ENCODE results near the gene TLNRD1. TPM values are rescaled to one million over a fixed set of nuclear protein-coding genes. Genes with fewer than 3 reads are reported as not detected.

TLNRD1 gene
- total RNA-seq, 1 experiment from 2014 or later: 24.7 TPM

- TF ChIP-seq CTCF (IDR thresholded peaks at IDR 0.05) (peak; percentile 25; the same call in 1 of the 2 replicates), POLR2AphosphoS5 (IDR thresholded peaks at IDR 0.05; ENCODE audit: low read depth, low read length) (no peak)
- H3K4me1 ChIP-seq (ENCODE audit: control insufficient read depth, insufficient read depth, low read length): peaks cover 17% of the 10 kb centered on the region
- ATAC-seq: no peak
- ChIA-PET POLR2A (no interaction called here), CTCF (no interaction called here)
- H3K27me3 ChIP-seq (ENCODE audit: control insufficient read depth, insufficient read depth, low read length): no peaks in the 10 kb centered on the region
- H3K9me3 ChIP-seq (ENCODE audit: control insufficient read depth, insufficient read depth, low read depth, low read length): no peaks in the 10 kb centered on the region
- no peak overlapping the region for H3K27ac ChIP-seq (ENCODE audit: low read length)
- no peak for DNase-seq (ENCODE audit: low read depth, low spot score)
- peaks cover 4% of the 10 kb centered on the region; the same call in 1 of the 2 replicates for H3K36me3 ChIP-seq (ENCODE audit: control insufficient read depth, insufficient read depth, low read length)
- BruUV-seq (replicated peaks): no TSS peak
- in situ Hi-C loops (cut with HindIII; ENCODE audit: low pct_unique_long_range_greater_than_20kb, low sequenced_read_pairs): no loop called here
- H3K4me3 ChIP-seq (ENCODE audit: low read depth in 2 of 2, low read length in 2 of 2): no peak overlapping the region
- intact Hi-C loops (cut with micrococcal nuclease; ENCODE audit: unreplicated experiment): loop anchor here (10.0 kb wide), 1 partner anchor 113 kb away; no protein-coding TSS in a partner anchor
Measured at GRCh38 chr15:80991421-80991820, 9.3 kb upstream of the TLNRD1 start.

- intact Hi-C loops (cut with micrococcal nuclease; ENCODE audit: unreplicated experiment) (loop anchor here (10.0 kb wide), 1 partner anchor 113 kb away; no protein-coding TSS in a partner anchor), in situ Hi-C loops (cut with HindIII; ENCODE audit: low pct_unique_long_range_greater_than_20kb, low sequenced_read_pairs) (no loop called here)
- Histone ChIP-seq H3K9me3 (ENCODE audit: control insufficient read depth, insufficient read depth, low read depth, low read length) (no peaks in the 10 kb centered on the region), H3K4me1 (ENCODE audit: control insufficient read depth, insufficient read depth, low read length) (peaks cover 16% of the 10 kb centered on the region), H3K27me3 (ENCODE audit: control insufficient read depth, insufficient read depth, low read length) (no peaks in the 10 kb centered on the region), H3K4me3 (ENCODE audit: low read depth in 2 of 2, low read length in 2 of 2) (no peak overlapping the region), H3K27ac (ENCODE audit: low read length) (no peak overlapping the region), H3K36me3 (ENCODE audit: control insufficient read depth, insufficient read depth, low read length) (peaks cover 4% of the 10 kb centered on the region; the same call in 1 of the 2 replicates)
- ATAC-seq (no peak), DNase-seq (ENCODE audit: low read depth, low spot score) (no peak)
- BruUV-seq (replicated peaks): no TSS peak
- ChIA-PET POLR2A (no interaction called here), CTCF (no interaction called here)
- TF ChIP-seq SIN3A (IDR thresholded peaks at IDR 0.05; ENCODE audit: borderline replicate concordance, insufficient read depth, low read depth, low read length) (no peak), REST (IDR thresholded peaks at IDR 0.05; ENCODE audit: insufficient read depth in 1 of 2, low read depth in 2 of 2, low read length in 1 of 2) (no peak), POLR2AphosphoS5 (IDR thresholded peaks at IDR 0.05; ENCODE audit: low read depth, low read length) (no peak), CTCF (IDR thresholded peaks at IDR 0.05) (no peak), TCF7L2 (IDR thresholded peaks at IDR 0.05; ENCODE audit: low read depth, low read length) (no peak)
Measured at GRCh38 chr15:80992006-80992405, 8.7 kb upstream of the TLNRD1 start.
